GM12878 (cell line): ENCODE results near the gene CKMT2. TPM values are rescaled to one million over a fixed set of nuclear protein-coding genes. Genes with fewer than 3 reads are reported as not detected.

Experiments used
- BHLHE40 ChIP-seq, 2 experiments: fragments of 450-650 bp in 1 of 2; IDR thresholded peaks; 2 replicates each; pipeline ENCODE4 v1.6.1; 2011 to 2017; ENCODE audit warnings: low read depth in 2 of 2, borderline replicate concordance in 1 of 2, improper control_type of control experiment in 1 of 2, low read length in 1 of 2, mild to moderate bottlenecking in 1 of 2
- CBX3 ChIP-seq: fragments of 200-600 bp; sonication (generic); IDR thresholded peaks from 2 replicates; pipeline ENCODE4 v1.6.1; 2016; ENCODE audit warnings: low read depth, borderline replicate concordance
- CEBPB ChIP-seq, 2 experiments: fragments of 150-350 bp in 1 of 2; IDR thresholded peaks; 2 replicates each; pipeline ENCODE4 v1.6.1; 2012 to 2014; ENCODE audit warnings: low read depth in 2 of 2, low read length in 2 of 2, borderline replicate concordance in 1 of 2, inconsistent platforms in 1 of 2
- CEBPZ ChIP-seq: fragments of 150-350 bp; IDR thresholded peaks from 2 replicates; pipeline ENCODE4 v1.6.1; 2016; ENCODE audit warnings: low read depth, low read length
- EZH2 ChIP-seq: IDR thresholded peaks from 2 replicates; pipeline ENCODE4 v1.6.1; 2012; ENCODE audit warnings: low read depth, mild to moderate bottlenecking, control low read depth, inconsistent platforms, low read length, borderline replicate concordance; ENCODE audit not compliant: control insufficient read depth
- HCFC1 ChIP-seq: fragments of 150-350 bp; IDR thresholded peaks from 2 replicates; pipeline ENCODE4 v1.6.1; 2014; ENCODE audit warnings: low read length
- HDAC6 ChIP-seq: fragments of 200-600 bp; sonication (generic); IDR thresholded peaks from one replicate; pipeline ENCODE4 v1.8.0; 2017; ENCODE audit warnings: antibody characterized with exemption; ENCODE audit not compliant: unreplicated experiment
- IKZF1 ChIP-seq: fragments of 450-650 bp; conservative IDR thresholded peaks from 2 replicates; pipeline ENCODE4 v1.6.1; 2017; ENCODE audit warnings: antibody characterized with exemption, mild to moderate bottlenecking
- IRF5 ChIP-seq: fragments of 450-650 bp; IDR thresholded peaks from 2 replicates; pipeline ENCODE4 v1.6.1; 2017; ENCODE audit warnings: borderline replicate concordance
- MYB ChIP-seq: fragments of 150-350 bp; IDR thresholded peaks from 2 replicates; pipeline ENCODE4 v1.6.1; 2014; ENCODE audit warnings: mild to moderate bottlenecking, low read depth, low read length, borderline replicate concordance
- POLR2A ChIP-seq: IDR thresholded peaks from 2 replicates; pipeline ENCODE4 v1.6.1; 2011; ENCODE audit warnings: low read depth, mild to moderate bottlenecking, low read length
- RBBP5 ChIP-seq: fragments of 200-600 bp; sonication (generic); conservative IDR thresholded peaks from 2 replicates; pipeline ENCODE4 v1.6.1; 2016
- REST ChIP-seq: IDR thresholded peaks from 2 replicates; pipeline ENCODE4 v1.6.1; 2012; ENCODE audit warnings: mild to moderate bottlenecking, low read depth, low read length
- SMAD1 ChIP-seq: fragments of 450-650 bp; IDR thresholded peaks from 2 replicates; pipeline ENCODE4 v1.6.1; 2018; ENCODE audit warnings: mild to moderate bottlenecking, low read depth; ENCODE audit not compliant: partially characterized antibody
- SMC3 ChIP-seq: IDR thresholded peaks from 2 replicates; pipeline ENCODE4 v1.6.1; 2011; ENCODE audit warnings: low read length, improper control_type of control experiment, borderline replicate concordance
- SP1 ChIP-seq: IDR thresholded peaks from one replicate; pipeline ENCODE4 v1.6.1; 2011; ENCODE audit warnings: low read depth, low read length
- SRF ChIP-seq, 2 experiments: IDR thresholded peaks; 2 replicates each; pipeline ENCODE4 v1.6.1; 2011; ENCODE audit warnings: low read depth in 2 of 2, low read length in 2 of 2, mild to moderate bottlenecking in 1 of 2, moderate library complexity in 1 of 2
- TAF1 ChIP-seq: IDR thresholded peaks from 2 replicates; pipeline ENCODE4 v1.6.1; 2011; ENCODE audit warnings: mild to moderate bottlenecking, low read depth, low read length, borderline replicate concordance
- TCF3 ChIP-seq: IDR thresholded peaks from 2 replicates; pipeline ENCODE4 v1.6.1; 2012; ENCODE audit warnings: low read depth, mild to moderate bottlenecking, low read length, borderline replicate concordance; ENCODE audit not compliant: insufficient read depth
- USF2 ChIP-seq: IDR thresholded peaks from 2 replicates; pipeline ENCODE4 v1.6.1; 2011; ENCODE audit warnings: low read depth, low read length, improper control_type of control experiment, borderline replicate concordance
- WRNIP1 ChIP-seq: IDR thresholded peaks from 2 replicates; pipeline ENCODE4 v1.6.1; 2011; ENCODE audit warnings: low read depth, low read length, improper control_type of control experiment, borderline replicate concordance
- ZNF622 ChIP-seq: fragments of 450-650 bp; IDR thresholded peaks from 2 replicates; pipeline ENCODE4 v1.6.1; 2017; ENCODE audit warnings: mild to moderate bottlenecking, inconsistent platforms
- ZZZ3 ChIP-seq: IDR thresholded peaks from 2 replicates; pipeline ENCODE4 v1.6.1; 2011; ENCODE audit warnings: low read depth; ENCODE audit not compliant: control insufficient read depth, insufficient read length
- polyA plus RNA-seq, 11 experiments: library from polyadenylated mRNA; depleted of rRNA in 4 of 11; unstranded in 6 of 11; stranded (reverse) in 5 of 11; fragments of >200 nt; fragmentation: Nextera tagmentation in 4 of 11; fragmentation: Illumina TruSeq in 1 of 11; extraction: Ambion mirVana in 4 of 11; extraction: Trizol in 1 of 11; gene quantifications; 1 replicate in 1 of 11; 2 replicates in 10 of 11; pipeline versions ENCODE4 v1.2.1 to v1.2.3, GENCODE V29; 2011 to 2016; ENCODE audit warnings: inconsistent platforms in 2 of 11, missing spikeins in 2 of 11, low read depth in 1 of 11
- total RNA-seq, 4 experiments: library from RNA; depleted of rRNA in 3 of 4; stranded (reverse); fragments of >200 nt in 3 of 4; fragmentation: Illumina TruSeq in 1 of 4; extraction: Trizol in 1 of 4; gene quantifications; 2 replicates each; pipeline versions ENCODE4 v1.2.1 to v1.2.3, GENCODE V29; 2013 to 2021

The CKMT2 gene
- total and polyA plus RNA-seq, 10 of the 15 experiments (the other 5 are each of a cell fraction or from before 2014, with no cell fraction given): 0.70 to 1.2 TPM; not detected in 8

- TF ChIP-seq REST (no peak), TCF3 (no peak), TAF1 (no peak), ZZZ3 (no peak), HDAC6 (no peak), SMAD1 (no peak), BHLHE40 (IDR thresholded peaks at IDR 0.05; ENCODE audit: borderline replicate concordance in 1 of 2, low read depth in 2 of 2, low read length in 1 of 2) (peak; percentile 71 to 90), CEBPZ (no peak), IKZF1 (0 out of 2 replicates have a peak, but pooled peaks have one; percentile 59), HCFC1 (no peak), MYB (no peak), POLR2A (no peak), WRNIP1 (no peak), EZH2 (no peak), CEBPB (IDR thresholded peaks at IDR 0.05; ENCODE audit: borderline replicate concordance in 1 of 2, low read depth in 2 of 2, low read length in 2 of 2) (no peak), RBBP5 (no peak), IRF5 (no peak), CBX3 (no peak), SMC3 (no peak), SRF (IDR thresholded peaks at IDR 0.05; ENCODE audit: low read depth in 2 of 2, low read length in 2 of 2) (no peak), USF2 (no peak), ZNF622 (no peak), SP1 (no peak)
Observed at GRCh38 chr5:81212211-81212751, 20.8 kb upstream of the CKMT2 start (continued).
